ENCODE results near the gene ATP2B2. TPM values are rescaled to one million over a fixed set of nuclear protein-coding genes. Genes with fewer than 3 reads are reported as not detected.

The ATP2B2 gene
- total RNA-seq, 4 donors from 2014 or later, result 0.09 to 0.12 TPM; not detected in 2

GRCh38 chr3:10392906-10393461 lies 112.4 kb downstream of the ATP2B2 start:
- DNase-seq (ENCODE audit: low spot score) (no peak), ATAC-seq (ENCODE audit: low FRiP score) (no peak)
- no peak for TF ChIP-seq CTCF (IDR thresholded peaks at IDR 0.05)

- DNase-seq (ENCODE audit: low spot score) (no peak), ATAC-seq (ENCODE audit: low FRiP score) (no peak)
- no peak for TF ChIP-seq CTCF (IDR thresholded peaks at IDR 0.05)
These were observed 113.1 kb downstream of the ATP2B2 start for GRCh38 chr3:10392244-10392643.

GRCh38 chr3:10391391-10391790 lies 114.0 kb downstream of the ATP2B2 start:
- no peak for ATAC-seq (ENCODE audit: low FRiP score)
- no peak for TF ChIP-seq CTCF (IDR thresholded peaks at IDR 0.05)

GRCh38 chr3:10390641-10391373 lies 114.6 kb downstream of the ATP2B2 start:
- ATAC-seq (ENCODE audit: low FRiP score) (no peak), DNase-seq (ENCODE audit: low spot score) (no peak)
- TF ChIP-seq CTCF (IDR thresholded peaks at IDR 0.05), result no peak

More at GRCh38 chr3:10391391-10391790, 114.0 kb downstream of the ATP2B2 start:
- no peak for DNase-seq (ENCODE audit: low spot score)

- DNase-seq (ENCODE audit: low spot score), result no peak
- no peak for TF ChIP-seq CTCF (IDR thresholded peaks at IDR 0.05)
- no peak for ATAC-seq (ENCODE audit: low FRiP score)
These were observed 115.4 kb downstream of the ATP2B2 start for GRCh38 chr3:10389995-10390394.

- no peak for DNase-seq (ENCODE audit: low spot score)
- no peak for TF ChIP-seq CTCF (IDR thresholded peaks at IDR 0.05)
- no peak for ATAC-seq (ENCODE audit: low FRiP score)
These were observed 116.0 kb downstream of the ATP2B2 start for GRCh38 chr3:10389339-10389738.
